Tibial artery (tissue), 4 donors: ENCODE results near the gene RUNX2.
A peak's percentile ranks its signal among the peaks of the same experiment; 100 is the strongest.

Experiments
- DNase-seq, 2 donors: peaks; one replicate each; pipeline ENCODE4 v3.0.0-alpha.2; 2019
- H3K27ac ChIP-seq, 2 donors: fragments of 200-600 bp; sonication (generic) in 1 of 2; 1 replicate in 1 of 2; 2 replicates in 1 of 2; pipeline ENCODE4 v1.5.1; 2018 to 2019; ENCODE audit warnings: mild to moderate bottlenecking in 1 of 2
- H3K27me3 ChIP-seq, 2 donors: fragments of 200-600 bp; sonication (generic) in 1 of 2; one replicate each; pipeline versions ENCODE4 v1.5.1 to v1.6.0; 2016 to 2019
- H3K36me3 ChIP-seq, 3 donors: fragments of 200-600 bp; sonication (generic) in 2 of 3; one replicate each; pipeline ENCODE4 v1.5.1; 2016 to 2019; ENCODE audit warnings: mild to moderate bottlenecking in 2 of 3
- H3K4me1 ChIP-seq, 4 donors: fragments of 200-600 bp; sonication (generic) in 2 of 4; 1 replicate in 3 of 4; 2 replicates in 1 of 4; pipeline ENCODE4 v1.5.1; 2016 to 2019
- H3K4me3 ChIP-seq, 2 donors: fragments of 200-600 bp; sonication (generic) in 1 of 2; 1 replicate in 1 of 2; 2 replicates in 1 of 2; pipeline ENCODE4 v1.5.1; 2018 to 2019; ENCODE audit warnings: mild to moderate bottlenecking in 2 of 2
- H3K9me3 ChIP-seq, 3 donors: fragments of 200-600 bp; sonication (generic) in 1 of 3; one replicate each; pipeline ENCODE4 v1.5.1; 2016 to 2019
- intact Hi-C: fragments of 100-400 bp; cut with DNase I; formaldehyde crosslinking; loops from one replicate; pipeline ENCODE4 v1.15.0; 2023; ENCODE audit warnings: low total_unique reads
- TF ChIP-seq, protein P1 (sequence below), 2 experiments: fragments of 200-600 bp in 1 of 2; fragments of 450-650 bp in 1 of 2; IDR thresholded peaks; one replicate each; pipeline ENCODE4 v1.5.1; 2017 to 2019; ENCODE audit warnings: antibody characterized with exemption in 2 of 2, mild to moderate bottlenecking in 1 of 2, moderate library complexity in 1 of 2

Gene RUNX2

GRCh38 chr6:45377554-45378333 is 49.6 kb downstream of the RUNX2 start, which contains the start of gene SUPT3H:
Gene SUPT3H (minus strand): TSS chr6:45377934.
- DNase-seq: peak; percentile 89 to 94
- H3K27me3 ChIP-seq: no peaks in the 10 kb centered on the region
- no peaks in the 10 kb centered on the region for H3K9me3 ChIP-seq
- H3K4me1 ChIP-seq: peaks cover 0 to 20% (median 0%) of the 10 kb centered on the region in 4 donors
- TF ChIP-seq, protein P1, sequence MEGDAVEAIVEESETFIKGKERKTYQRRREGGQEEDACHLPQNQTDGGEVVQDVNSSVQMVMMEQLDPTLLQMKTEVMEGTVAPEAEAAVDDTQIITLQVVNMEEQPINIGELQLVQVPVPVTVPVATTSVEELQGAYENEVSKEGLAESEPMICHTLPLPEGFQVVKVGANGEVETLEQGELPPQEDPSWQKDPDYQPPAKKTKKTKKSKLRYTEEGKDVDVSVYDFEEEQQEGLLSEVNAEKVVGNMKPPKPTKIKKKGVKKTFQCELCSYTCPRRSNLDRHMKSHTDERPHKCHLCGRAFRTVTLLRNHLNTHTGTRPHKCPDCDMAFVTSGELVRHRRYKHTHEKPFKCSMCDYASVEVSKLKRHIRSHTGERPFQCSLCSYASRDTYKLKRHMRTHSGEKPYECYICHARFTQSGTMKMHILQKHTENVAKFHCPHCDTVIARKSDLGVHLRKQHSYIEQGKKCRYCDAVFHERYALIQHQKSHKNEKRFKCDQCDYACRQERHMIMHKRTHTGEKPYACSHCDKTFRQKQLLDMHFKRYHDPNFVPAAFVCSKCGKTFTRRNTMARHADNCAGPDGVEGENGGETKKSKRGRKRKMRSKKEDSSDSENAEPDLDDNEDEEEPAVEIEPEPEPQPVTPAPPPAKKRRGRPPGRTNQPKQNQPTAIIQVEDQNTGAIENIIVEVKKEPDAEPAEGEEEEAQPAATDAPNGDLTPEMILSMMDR (IDR thresholded peaks at IDR 0.05): peak; percentile 13 to 18
- no peaks in the 10 kb centered on the region for H3K36me3 ChIP-seq
- intact Hi-C loops: loop anchor here (5.0 kb wide), 1 partner anchor 45 kb away; no protein-coding TSS in a partner anchor
- peak within 1 kb of the TSS; percentile 98 for H3K27ac ChIP-seq
- H3K4me3 ChIP-seq: peak within 1 kb of the TSS; percentile 95 to 96

DNA sequence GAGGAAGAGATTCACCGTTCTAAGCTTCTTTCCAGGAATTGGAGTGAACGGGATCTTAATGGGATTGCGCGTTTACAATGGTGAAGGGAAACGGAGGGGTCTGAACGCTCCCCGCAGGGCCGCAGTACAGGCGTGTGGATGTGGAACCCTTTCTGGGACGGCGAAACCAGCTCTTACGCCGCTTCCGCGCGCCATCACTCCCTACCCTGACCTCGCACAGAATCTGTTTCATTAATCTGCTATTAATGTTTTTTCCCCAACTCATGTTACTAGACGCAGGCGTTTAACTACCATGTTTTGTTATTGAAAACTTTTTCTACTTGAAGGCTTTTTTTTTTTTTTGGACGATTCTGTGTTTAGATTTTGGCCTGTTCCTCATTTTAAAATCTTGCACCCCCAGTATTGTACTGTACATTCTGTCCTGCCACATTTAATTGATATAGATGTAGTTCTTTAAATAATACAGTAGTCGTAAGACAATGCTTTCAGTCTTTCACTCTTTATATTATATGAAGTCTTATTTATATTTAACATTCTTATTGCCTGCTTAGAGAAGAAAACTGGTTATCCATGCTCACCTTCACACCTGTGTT is 50.3 kb downstream of the RUNX2 start:
- intact Hi-C loops: loop anchor here (5.0 kb wide), 1 partner anchor 44 kb away; no protein-coding TSS in a partner anchor
- Histone ChIP-seq H3K27ac (peak overlapping the region; percentile 98), H3K4me3 (peak overlapping the region; percentile 95 to 96), H3K4me1 (peaks cover 0 to 20% (median 0%) of the 10 kb centered on the region in 4 donors), H3K36me3 (no peaks in the 10 kb centered on the region), H3K27me3 (no peaks in the 10 kb centered on the region), H3K9me3 (no peaks in the 10 kb centered on the region)
- peak in 1 of 2 donors; percentile 36 for DNase-seq
- TF ChIP-seq, protein P1 (IDR thresholded peaks at IDR 0.05): no peak

DNA sequence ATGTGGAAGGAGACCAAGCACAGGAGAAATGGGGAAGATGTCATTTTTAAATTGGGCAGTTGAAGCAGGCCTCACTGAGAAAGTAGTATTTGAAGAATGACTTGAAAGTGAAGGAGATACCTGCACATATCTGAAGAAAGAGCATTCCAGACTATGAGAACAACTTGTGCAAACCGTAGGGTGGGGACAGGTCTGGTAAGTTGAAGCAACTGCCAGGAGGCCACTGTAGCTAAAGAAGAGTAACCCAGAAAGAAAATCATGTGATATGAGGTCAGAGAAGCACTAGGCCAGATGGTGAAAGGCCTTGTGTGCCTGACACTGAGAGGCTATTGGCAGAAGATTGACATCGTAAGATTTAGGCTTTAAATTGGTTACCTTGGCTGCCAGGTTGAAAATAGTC is 54.3 kb downstream of the RUNX2 start:
- Histone ChIP-seq H3K27ac (no peak overlapping the region), H3K4me3 (no peak overlapping the region), H3K4me1 (peaks cover 0 to 9% (median 0%) of the 10 kb centered on the region in 4 donors), H3K9me3 (no peaks in the 10 kb centered on the region), H3K27me3 (peaks cover 0 to 7% of the 10 kb centered on the region in 2 donors), H3K36me3 (no peaks in the 10 kb centered on the region)
- intact Hi-C loops: no loop called here
- TF ChIP-seq, protein P1 (IDR thresholded peaks at IDR 0.05): no peak
- no peak for DNase-seq

DNA sequence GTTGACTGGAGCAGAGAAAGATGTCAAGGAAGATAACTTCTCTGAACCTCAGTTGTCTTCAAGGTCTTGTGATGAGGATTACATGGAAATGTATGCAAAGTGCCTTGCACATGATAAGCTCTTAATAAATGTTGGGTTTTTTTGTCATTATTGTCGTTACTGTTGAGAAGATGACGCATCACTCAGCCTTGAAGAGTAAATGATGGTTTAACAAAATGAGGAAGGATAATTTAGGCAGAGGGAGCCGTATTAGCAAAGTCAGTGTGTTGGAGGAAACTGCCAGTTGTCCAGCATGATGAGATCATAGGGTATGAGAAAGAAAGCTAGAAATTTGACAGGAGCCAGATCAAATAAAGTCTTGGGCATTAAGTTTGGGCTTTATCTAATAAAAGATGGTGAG is 58.4 kb downstream of the RUNX2 start:
- Histone ChIP-seq H3K27ac (no peak overlapping the region), H3K9me3 (no peaks in the 10 kb centered on the region), H3K27me3 (peaks cover 0 to 7% of the 10 kb centered on the region in 2 donors), H3K4me3 (no peak overlapping the region), H3K36me3 (no peaks in the 10 kb centered on the region), H3K4me1 (no peaks in the 10 kb centered on the region)
- no peak for DNase-seq
- intact Hi-C loops: no loop called here
- TF ChIP-seq, protein P1 (IDR thresholded peaks at IDR 0.05): no peak

DNA sequence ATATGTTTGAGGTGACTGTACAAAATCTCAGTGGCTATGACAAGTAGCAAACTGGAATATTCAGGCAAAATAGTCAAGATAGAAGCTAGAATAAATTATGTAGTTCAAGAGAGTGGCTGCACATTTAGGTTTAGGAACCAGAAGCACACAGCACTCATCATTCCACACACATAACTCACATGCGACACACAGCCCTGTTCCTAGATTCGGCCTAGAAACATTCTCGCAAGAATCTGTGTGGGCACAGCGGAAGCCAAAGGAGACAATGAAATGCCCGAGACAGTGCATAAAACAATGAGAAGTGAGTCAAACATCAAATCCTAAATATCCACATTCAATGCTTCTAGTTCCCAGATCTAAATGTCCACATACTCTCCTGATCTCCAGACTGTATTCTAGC is 59.1 kb downstream of the RUNX2 start:
- TF ChIP-seq, protein P1 (IDR thresholded peaks at IDR 0.05): no peak
- H3K4me1 ChIP-seq: no peaks in the 10 kb centered on the region
- peaks cover 0 to 7% of the 10 kb centered on the region in 2 donors for H3K27me3 ChIP-seq
- H3K36me3 ChIP-seq: no peaks in the 10 kb centered on the region
- no peaks in the 10 kb centered on the region for H3K9me3 ChIP-seq
- no peak overlapping the region for H3K4me3 ChIP-seq
- no peak overlapping the region for H3K27ac ChIP-seq
- DNase-seq: no peak
- intact Hi-C loops: no loop called here
